ENCODE measurements around the gene YES1. TPM values are rescaled to one million over a fixed set of nuclear protein-coding genes. Genes with fewer than 3 reads are reported as not detected.
"Not testable (repeated sequence)": the region's sequence is repeated elsewhere in the genome, so short reads cannot be mapped to it uniquely, and the experiment has no call there.

Gene YES1
- total RNA-seq, 2 experiments from 2014 or later = 18.0 to 22.0 TPM

DNA sequence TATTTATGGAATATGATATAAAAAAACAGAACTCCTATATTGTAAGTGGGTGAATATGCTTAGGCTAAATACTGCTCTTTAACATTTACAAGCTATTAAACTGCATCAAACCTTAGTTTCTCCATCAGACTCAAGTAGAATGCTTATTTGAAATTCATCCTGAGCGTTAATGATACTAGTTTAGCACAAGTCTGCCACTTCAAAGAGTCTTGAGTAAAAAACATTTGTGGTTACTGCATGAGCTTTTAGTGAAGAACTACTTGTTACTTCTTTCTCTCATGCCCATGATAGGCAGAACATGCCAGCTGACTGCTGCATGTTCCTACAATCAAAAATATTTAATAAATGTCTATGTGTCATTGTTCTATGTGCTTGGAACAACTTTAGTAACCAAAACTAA, 12.1 kb downstream of the YES1 start:
- Mint-ChIP-seq H3K27me3 (no peaks in the 10 kb centered on the region), H3K4me1 (peaks cover 37% of the 10 kb centered on the region), H3K27ac (no peak overlapping the region), H3K4me3 (no peak overlapping the region), H3K9me3 (peaks cover 2% of the 10 kb centered on the region), H3K36me3 (peaks cover 23% of the 10 kb centered on the region)
- POLR2A ChIA-PET = no interaction called here
- DNase-seq (no peak), ATAC-seq (ENCODE audit: low read depth) (no peak)

DNA sequence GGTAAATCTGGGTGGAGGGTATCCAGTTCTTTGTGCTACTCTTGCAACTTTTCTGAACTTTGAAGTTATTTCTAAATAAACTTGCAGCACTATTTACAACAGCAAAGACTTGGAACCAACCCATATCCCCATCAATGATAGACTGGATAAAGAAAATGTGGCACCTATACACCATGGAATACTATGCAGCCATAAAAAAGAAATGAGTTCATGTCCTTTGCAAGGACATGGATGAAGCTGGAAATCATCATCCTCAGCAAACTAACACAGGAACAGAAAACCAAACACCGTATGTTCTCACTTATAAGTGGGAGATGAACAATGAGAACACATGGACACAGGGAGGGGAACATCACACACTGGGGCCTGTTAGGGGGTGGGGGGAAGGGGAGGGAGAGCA, 16.7 kb downstream of the YES1 start:
- H3K27me3 Mint-ChIP-seq, H3K4me3 Mint-ChIP-seq, POLR2A ChIA-PET: not testable (repeated sequence)

DNA sequence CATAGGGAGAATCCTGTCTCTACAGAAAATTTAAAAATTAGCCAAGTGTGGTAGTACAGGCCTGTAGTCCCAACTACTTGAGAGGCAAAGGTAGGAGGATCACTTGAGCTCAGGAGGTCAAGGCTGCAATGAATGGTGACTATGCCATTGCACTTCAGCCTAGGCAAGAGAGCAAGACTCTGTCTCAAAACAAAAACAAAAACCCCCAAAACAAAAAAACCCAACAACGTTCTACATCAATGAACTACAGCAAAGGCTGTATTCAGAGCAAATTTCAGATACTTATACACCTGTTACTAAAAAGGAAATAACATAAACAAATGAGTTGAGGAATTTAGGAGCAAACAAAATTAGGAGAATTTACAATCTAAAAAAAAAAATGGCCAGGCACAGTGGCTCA, 22.6 kb downstream of the YES1 start:
- ATAC-seq (ENCODE audit: low read depth) = no peak
- DNase-seq = no peak
- peaks cover 1% of the 10 kb centered on the region for H3K9me3 Mint-ChIP-seq
- H3K27ac Mint-ChIP-seq = no peak overlapping the region
- POLR2A ChIA-PET = no interaction called here
- peaks cover 25% of the 10 kb centered on the region for H3K4me1 Mint-ChIP-seq
- no peaks in the 10 kb centered on the region for H3K27me3 Mint-ChIP-seq
- no peak overlapping the region for H3K4me3 Mint-ChIP-seq
- H3K36me3 Mint-ChIP-seq = peaks cover 8% of the 10 kb centered on the region

More for the DNA sequence above, 16.7 kb downstream of the YES1 start:
- H3K9me3 Mint-ChIP-seq; ATAC-seq (ENCODE audit: low read depth); H3K27ac Mint-ChIP-seq; DNase-seq: not testable (repeated sequence)
- H3K36me3 Mint-ChIP-seq = peaks cover 22% of the 10 kb centered on the region
- H3K4me1 Mint-ChIP-seq = peaks cover 31% of the 10 kb centered on the region

DNA sequence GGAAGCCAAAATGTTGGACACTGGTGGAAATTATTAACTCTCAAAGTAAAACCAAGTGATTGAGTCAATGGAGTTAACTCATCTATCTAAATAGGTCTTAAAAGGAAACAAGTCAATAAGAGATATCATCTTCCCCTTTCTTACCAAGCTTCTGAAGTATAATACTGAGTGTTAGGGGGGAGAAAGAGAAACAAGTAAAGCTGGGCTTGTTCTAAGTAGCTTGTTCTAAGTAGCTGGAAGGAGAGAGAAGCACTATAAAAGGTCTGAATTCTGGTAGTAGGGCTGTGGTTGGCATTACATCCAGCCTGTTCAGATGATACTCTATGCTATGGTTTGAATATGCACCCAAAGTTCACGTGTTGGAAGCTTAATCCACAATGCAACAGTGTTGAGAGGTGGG, 26.8 kb downstream of the YES1 start:
- no peaks in the 10 kb centered on the region for H3K9me3 Mint-ChIP-seq
- ATAC-seq (ENCODE audit: low read depth) (no peak), DNase-seq (no peak)
- H3K27ac Mint-ChIP-seq = no peak overlapping the region
- H3K36me3 Mint-ChIP-seq = peaks cover 4% of the 10 kb centered on the region
- H3K4me1 Mint-ChIP-seq = peaks cover 28% of the 10 kb centered on the region
- H3K27me3 Mint-ChIP-seq = no peaks in the 10 kb centered on the region
- H3K4me3 Mint-ChIP-seq = no peak overlapping the region
- POLR2A ChIA-PET = no interaction called here

DNA sequence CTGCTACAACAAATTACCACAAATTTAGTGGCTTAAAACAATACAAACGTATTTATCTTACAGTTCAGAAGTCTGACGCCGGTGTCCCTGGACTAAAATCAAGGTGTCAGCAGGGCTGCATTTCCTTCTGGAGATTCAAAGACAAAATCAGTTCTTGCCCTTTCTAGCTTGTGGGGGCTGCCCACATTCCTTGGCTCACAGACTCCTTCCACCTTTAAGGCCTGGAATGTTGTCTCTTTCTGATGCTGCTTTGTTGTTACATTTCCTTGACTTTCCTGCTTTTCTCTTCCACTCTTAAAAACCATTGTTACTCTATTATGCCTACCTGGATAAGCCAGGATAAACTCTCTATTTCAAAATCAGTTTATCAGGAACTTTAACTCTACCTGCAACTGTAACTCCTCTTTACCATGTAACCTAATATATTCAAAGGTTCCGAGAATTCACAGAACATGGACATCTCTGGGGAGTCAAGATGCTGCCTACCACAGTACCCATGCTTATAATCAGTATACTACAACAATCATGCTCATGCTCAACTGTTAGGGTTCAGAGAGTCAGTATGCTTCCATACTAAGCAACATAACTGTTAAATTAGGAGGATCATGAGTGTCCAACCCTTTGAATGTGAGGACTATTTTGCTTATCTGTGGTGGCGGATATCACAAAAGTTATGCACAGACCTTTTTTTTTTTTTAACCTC, 27.4 kb downstream of the YES1 start:
- POLR2A ChIA-PET = no interaction called here
- ATAC-seq (ENCODE audit: low read depth) = no peak

DNA sequence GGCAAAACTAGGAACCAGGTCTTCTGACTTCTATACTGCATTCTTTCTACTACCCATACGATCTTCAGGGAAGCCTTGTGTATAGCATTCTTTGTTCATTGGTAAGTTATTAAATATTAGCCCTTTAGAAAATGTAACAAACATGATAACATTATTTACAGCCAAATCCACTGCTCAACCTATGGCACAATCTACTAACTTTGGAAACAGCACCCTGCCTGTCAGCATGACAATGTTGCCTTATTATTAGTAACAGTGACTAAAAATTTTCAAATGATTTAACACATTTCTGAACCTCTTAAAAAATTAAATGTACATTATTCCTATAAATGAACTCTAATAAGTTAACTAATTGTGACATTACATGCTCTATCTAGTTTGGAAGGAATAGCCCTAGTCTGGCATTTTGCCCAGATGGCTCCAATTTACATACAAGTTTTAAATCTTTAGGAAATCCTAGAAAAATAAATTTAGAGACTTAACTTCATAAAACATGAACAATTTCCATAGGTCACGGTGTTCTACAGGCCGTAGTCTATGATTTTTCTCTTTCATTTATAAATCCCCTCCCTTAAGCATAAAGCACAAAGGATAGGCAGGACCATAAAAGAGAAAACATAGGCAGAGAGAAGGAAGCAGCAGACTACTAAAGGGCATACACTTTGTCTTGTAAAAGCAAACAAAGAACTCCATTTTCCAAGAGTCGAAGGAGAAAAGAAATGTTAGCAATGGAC, 33.7 kb downstream of the YES1 start:
- Mint-ChIP-seq H3K36me3 (peaks cover 10% of the 10 kb centered on the region), H3K27me3 (no peaks in the 10 kb centered on the region), H3K27ac (no peak overlapping the region), H3K4me3 (no peak overlapping the region), H3K9me3 (no peaks in the 10 kb centered on the region), H3K4me1 (peaks cover 15% of the 10 kb centered on the region)
- DNase-seq (no peak), ATAC-seq (ENCODE audit: low read depth) (no peak)
- POLR2A ChIA-PET = no interaction called here

More for the DNA sequence above, 27.4 kb downstream of the YES1 start:
- no peak overlapping the region for H3K4me3 Mint-ChIP-seq
- H3K9me3 Mint-ChIP-seq = no peaks in the 10 kb centered on the region
- H3K27me3 Mint-ChIP-seq = no peaks in the 10 kb centered on the region
- H3K27ac Mint-ChIP-seq = no peak overlapping the region
- no peak for DNase-seq
- peaks cover 28% of the 10 kb centered on the region for H3K4me1 Mint-ChIP-seq
- peaks cover 4% of the 10 kb centered on the region for H3K36me3 Mint-ChIP-seq

DNA sequence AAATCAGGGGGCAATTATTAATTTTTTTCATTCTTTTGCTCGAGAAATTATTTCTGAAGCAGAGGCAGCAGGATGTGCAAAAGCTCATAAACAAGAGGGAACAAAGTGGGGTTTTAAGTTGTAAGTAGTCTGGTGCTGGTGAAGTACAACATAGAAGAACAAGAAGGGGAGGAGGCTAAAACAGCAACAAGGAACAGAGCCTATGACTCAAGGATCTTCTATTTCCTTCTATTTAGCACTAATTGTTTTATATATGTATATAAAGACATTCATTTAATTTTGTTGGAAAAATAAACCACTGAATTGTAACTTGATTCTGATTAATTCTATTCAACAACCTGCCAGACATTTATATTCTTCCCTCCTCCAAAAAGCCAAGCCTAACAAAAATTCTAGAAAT, 35.0 kb downstream of the YES1 start:
- DNase-seq (no peak), ATAC-seq (ENCODE audit: low read depth) (no peak)
- Mint-ChIP-seq H3K27me3 (no peaks in the 10 kb centered on the region), H3K4me1 (peaks cover 12% of the 10 kb centered on the region), H3K4me3 (no peak overlapping the region), H3K27ac (peak overlapping the region; percentile 2), H3K9me3 (no peaks in the 10 kb centered on the region), H3K36me3 (peaks cover 7% of the 10 kb centered on the region)
- POLR2A ChIA-PET = no interaction called here

DNA sequence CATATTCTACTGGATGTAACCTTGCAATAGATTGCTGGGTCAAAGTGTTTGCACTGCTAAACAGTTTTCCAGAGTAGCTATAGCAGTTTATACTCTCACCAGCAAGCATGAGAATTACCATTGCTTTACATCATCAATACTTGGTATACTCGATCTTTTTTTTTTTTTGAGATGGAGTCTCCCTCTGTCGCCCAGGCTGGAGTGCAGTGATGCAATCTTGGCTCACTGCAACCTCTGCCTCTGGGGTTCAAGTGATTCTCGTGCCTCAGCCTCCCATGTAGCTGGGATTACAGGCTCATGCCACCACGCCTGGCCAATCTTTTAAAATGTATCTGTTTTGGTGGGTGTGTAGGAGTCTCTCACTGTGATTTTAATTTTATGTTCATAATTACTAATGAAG, 36.0 kb downstream of the YES1 start:
- H3K27me3 Mint-ChIP-seq; POLR2A ChIA-PET; H3K4me1 Mint-ChIP-seq; H3K27ac Mint-ChIP-seq; H3K36me3 Mint-ChIP-seq; ATAC-seq (ENCODE audit: low read depth); H3K9me3 Mint-ChIP-seq; DNase-seq; H3K4me3 Mint-ChIP-seq: not testable (repeated sequence)

DNA sequence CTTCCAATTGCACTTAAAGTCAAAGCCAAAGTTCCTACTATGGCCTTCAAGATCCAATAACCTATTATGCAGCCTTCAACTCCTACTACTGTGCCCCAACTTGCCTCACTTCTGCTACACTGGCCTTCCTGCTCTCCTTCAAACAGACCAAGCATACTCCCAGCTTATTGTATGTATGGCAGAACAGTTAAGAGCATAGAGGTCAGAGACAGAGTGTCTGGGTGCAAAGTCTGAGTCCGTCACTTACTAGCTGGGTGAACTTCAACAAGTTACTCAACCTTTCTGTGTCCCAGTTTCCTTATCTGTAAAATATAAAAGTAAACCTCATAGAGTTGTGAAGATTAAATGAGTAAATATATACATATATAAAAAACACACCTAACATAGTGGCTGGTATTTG, 37.2 kb downstream of the YES1 start:
- Mint-ChIP-seq H3K27ac (no peak overlapping the region), H3K27me3 (no peaks in the 10 kb centered on the region), H3K9me3 (no peaks in the 10 kb centered on the region), H3K4me3 (no peak overlapping the region), H3K36me3 (peaks cover 14% of the 10 kb centered on the region), H3K4me1 (peaks cover 14% of the 10 kb centered on the region)
- DNase-seq = no peak
- no peak for ATAC-seq (ENCODE audit: low read depth)
- POLR2A ChIA-PET = no interaction called here

DNA sequence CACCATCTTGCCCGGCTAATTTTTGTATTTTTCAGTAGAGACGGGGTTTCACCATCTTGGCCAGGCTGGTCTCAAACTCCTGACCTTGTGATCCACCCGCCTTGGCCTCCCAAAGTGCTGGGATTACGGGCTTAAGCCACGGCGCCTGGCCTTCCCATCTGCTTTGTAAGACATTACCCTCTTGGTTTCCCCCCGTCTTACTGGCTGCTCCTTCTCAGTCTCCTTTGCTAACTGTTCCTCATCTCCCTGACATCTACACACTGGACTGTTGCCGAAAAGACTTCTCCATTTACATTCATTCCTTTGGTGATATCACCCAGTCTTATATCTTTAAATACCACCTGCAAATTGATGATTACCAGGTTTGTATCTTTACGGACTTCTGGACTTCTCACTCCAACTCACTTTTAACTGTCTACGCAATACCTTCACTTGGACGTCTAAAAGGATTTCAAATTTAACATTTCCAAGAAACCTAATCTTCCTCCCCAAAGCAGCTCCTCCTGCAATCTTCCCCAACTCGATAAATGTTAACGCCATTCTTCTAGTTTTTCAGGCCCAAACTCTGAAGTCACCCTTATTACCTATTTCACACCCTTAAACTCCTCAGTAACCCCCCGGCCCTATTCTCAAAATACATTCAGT, 37.9 kb downstream of the YES1 start:
- DNase-seq (no peak), ATAC-seq (ENCODE audit: low read depth) (no peak)
- POLR2A ChIA-PET = no interaction called here
- no peaks in the 10 kb centered on the region for H3K9me3 Mint-ChIP-seq
- H3K27me3 Mint-ChIP-seq = no peaks in the 10 kb centered on the region
- H3K27ac Mint-ChIP-seq = no peak overlapping the region
- H3K36me3 Mint-ChIP-seq = peaks cover 14% of the 10 kb centered on the region
- H3K4me1 Mint-ChIP-seq = peaks cover 14% of the 10 kb centered on the region
- H3K4me3 Mint-ChIP-seq = no peak overlapping the region

DNA sequence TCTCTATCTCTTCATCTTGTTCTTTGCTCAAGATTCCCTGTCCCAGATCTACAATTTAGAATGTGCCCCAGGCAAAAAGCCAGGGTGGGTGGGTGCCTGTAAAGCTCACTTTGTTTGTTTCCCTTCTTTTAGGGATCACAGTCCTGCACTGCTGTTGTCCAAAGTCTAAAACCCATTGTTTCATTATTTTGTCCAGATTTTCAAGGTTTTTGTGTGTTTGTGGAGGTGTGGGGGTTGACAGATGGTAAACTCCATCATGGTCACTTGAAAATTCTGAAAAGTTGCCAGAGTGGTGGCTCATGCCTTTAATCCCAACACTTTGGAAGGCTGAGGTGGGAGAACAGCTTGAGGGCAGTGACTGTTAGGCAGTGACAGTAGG, 41.5 kb downstream of the YES1 start:
- H3K36me3 Mint-ChIP-seq = peaks cover 13% of the 10 kb centered on the region
- DNase-seq (no peak), ATAC-seq (ENCODE audit: low read depth) (no peak)
- no peak overlapping the region for H3K27ac Mint-ChIP-seq
- H3K4me1 Mint-ChIP-seq = peaks cover 10% of the 10 kb centered on the region
- no peaks in the 10 kb centered on the region for H3K9me3 Mint-ChIP-seq
- POLR2A ChIA-PET = interaction anchor here (0.7 kb wide), 1 partner anchor 54 kb away, joined by 4 read pairs; no protein-coding TSS in a partner anchor
- H3K27me3 Mint-ChIP-seq = no peaks in the 10 kb centered on the region
- H3K4me3 Mint-ChIP-seq = no peak overlapping the region

DNA sequence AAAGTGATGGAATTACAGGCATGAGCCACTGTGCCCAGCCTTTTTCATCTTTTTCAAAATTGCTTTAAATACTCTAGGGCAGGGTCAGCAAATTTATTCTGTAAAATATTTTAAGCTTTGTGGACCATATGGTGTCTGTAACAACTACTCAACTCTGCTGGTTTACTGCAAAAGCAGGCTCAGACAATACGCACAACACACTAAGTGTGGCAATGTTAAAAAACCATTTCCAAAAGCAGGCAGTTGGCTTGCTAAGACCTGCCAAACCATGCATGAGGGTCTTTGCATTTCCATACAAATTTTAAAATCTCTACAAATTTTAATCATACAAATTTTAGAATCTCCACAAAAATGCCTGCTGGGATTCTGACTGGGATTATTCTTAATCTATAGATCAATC, 44.1 kb downstream of the YES1 start:
- ATAC-seq (ENCODE audit: low read depth) (no peak), DNase-seq (no peak)
- H3K36me3 Mint-ChIP-seq = peaks cover 16% of the 10 kb centered on the region
- POLR2A ChIA-PET = no interaction called here
- H3K4me1 Mint-ChIP-seq = peaks cover 13% of the 10 kb centered on the region
- H3K27ac Mint-ChIP-seq = no peak overlapping the region
- H3K9me3 Mint-ChIP-seq = no peaks in the 10 kb centered on the region
- H3K4me3 Mint-ChIP-seq = no peak overlapping the region
- no peaks in the 10 kb centered on the region for H3K27me3 Mint-ChIP-seq

DNA sequence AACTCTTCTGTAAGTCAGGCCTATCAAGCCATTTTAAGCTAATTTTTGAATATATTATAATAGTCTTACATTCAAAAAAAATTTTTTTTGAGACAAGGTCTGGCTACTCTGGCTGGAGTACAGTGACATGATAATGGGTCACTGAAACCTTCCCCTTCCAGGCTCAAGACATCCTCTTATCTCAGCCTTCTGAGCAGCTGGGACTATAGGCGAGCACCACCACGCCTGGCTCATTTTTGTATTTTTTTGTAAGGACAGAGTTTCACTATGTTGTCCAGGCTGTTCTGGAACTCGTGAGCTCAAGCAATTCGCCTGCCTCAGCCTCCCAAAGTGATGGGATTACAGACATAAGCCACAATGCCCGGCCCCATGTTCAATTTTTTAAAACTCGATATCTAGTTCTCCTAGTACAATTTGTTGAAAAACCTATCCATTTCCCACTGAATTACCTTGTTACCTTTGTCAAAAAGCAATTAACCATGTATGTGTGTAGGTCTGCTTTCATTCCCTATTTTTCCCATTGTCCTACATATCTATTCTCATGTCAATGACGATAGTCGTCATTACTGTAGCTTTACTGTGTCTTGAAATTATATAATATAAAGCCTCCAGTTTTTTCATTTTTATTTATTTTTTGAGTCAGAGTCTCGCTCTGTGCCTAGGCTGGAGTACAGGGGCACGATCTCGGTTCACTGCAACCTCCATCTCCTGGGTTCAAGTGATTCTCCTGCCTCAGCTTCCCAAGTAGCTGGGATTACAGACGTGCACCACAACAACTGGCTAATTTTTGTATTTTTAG, 44.8 kb downstream of the YES1 start:
- DNase-seq = no peak
- Mint-ChIP-seq H3K27me3 (no peaks in the 10 kb centered on the region), H3K4me1 (peaks cover 16% of the 10 kb centered on the region), H3K36me3 (peaks cover 16% of the 10 kb centered on the region), H3K4me3 (no peak overlapping the region), H3K9me3 (no peaks in the 10 kb centered on the region), H3K27ac (no peak overlapping the region)
- no peak for ATAC-seq (ENCODE audit: low read depth)
- POLR2A ChIA-PET = no interaction called here
